SK-N-SH treated with all-trans-retinoic acid at 6 μM for 48 hours (cell line): ENCODE measurements around the gene SNX10.

Source experiments
- ARNTL ChIP-seq: fragments of 450-650 bp; formaldehyde crosslinking; IDR thresholded peaks from 2 replicates; pipeline ENCODE4 v1.5.0; 2020; ENCODE audit warnings: low read depth, mild to moderate bottlenecking, moderate library complexity, borderline replicate concordance
- BACH2 ChIP-seq: fragments of 250-450 bp; sonication (Bioruptor Pico); IDR thresholded peaks from 2 replicates; pipeline ENCODE4 v1.9.0; 2021; ENCODE audit warnings: mild to moderate bottlenecking, borderline replicate concordance
- CSDC2 ChIP-seq: fragments of 250-450 bp; sonication (Bioruptor Pico); IDR thresholded peaks from 2 replicates; pipeline ENCODE4 v1.5.0; 2020; ENCODE audit warnings: mild to moderate bottlenecking, moderate library complexity
- CSRNP3 ChIP-seq: fragments of 250-450 bp; sonication (Bioruptor Pico); IDR thresholded peaks from 2 replicates; pipeline ENCODE4 v1.5.1; 2021; ENCODE audit warnings: mild to moderate bottlenecking, moderate library complexity
- ISL1 ChIP-seq: fragments of 250-450 bp; sonication (Bioruptor Pico); IDR thresholded peaks from 2 replicates; pipeline ENCODE4 v2.1.2; 2022; ENCODE audit warnings: mild to moderate bottlenecking, moderate library complexity
- OSR1 ChIP-seq: fragments of 250-450 bp; sonication (Bioruptor Pico); IDR thresholded peaks from 2 replicates; pipeline ENCODE4 v1.8.0; 2022; ENCODE audit warnings: moderate library complexity, mild to moderate bottlenecking, inconsistent platforms
- RARB ChIP-seq: fragments of 250-450 bp; sonication (Bioruptor Pico); IDR thresholded peaks from 2 replicates; pipeline ENCODE4 v1.8.0; 2021; ENCODE audit warnings: mild to moderate bottlenecking, moderate library complexity
- TCF4 ChIP-seq: fragments of 250-450 bp; sonication (Bioruptor Pico); IDR thresholded peaks from 2 replicates; pipeline ENCODE4 v1.8.0; 2021; ENCODE audit warnings: mild to moderate bottlenecking, moderate library complexity, borderline replicate concordance
- TOX ChIP-seq: fragments of 250-450 bp; sonication (Bioruptor Pico); IDR thresholded peaks from 2 replicates; pipeline ENCODE4 v1.8.0; 2021; ENCODE audit warnings: mild to moderate bottlenecking, moderate library complexity, borderline replicate concordance
- ZC3H10 ChIP-seq: fragments of 250-450 bp; sonication (Bioruptor Pico); IDR thresholded peaks from 2 replicates; pipeline ENCODE4 v1.5.1; 2021; ENCODE audit warnings: mild to moderate bottlenecking, moderate library complexity
- ZFP3 ChIP-seq: fragments of 250-450 bp; sonication (Bioruptor Pico); IDR thresholded peaks from 2 replicates; pipeline ENCODE4 v1.5.0; 2020; ENCODE audit warnings: mild to moderate bottlenecking, moderate library complexity
- ZNF8 ChIP-seq: fragments of 450-650 bp; formaldehyde crosslinking; IDR thresholded peaks from 2 replicates; pipeline ENCODE4 v1.5.0; 2020; ENCODE audit warnings: mild to moderate bottlenecking, moderate library complexity
- TF ChIP-seq, protein P1 (sequence below): fragments of 250-450 bp; sonication (Bioruptor Pico); IDR thresholded peaks from 2 replicates; pipeline ENCODE4 v1.8.0; 2020; ENCODE audit warnings: mild to moderate bottlenecking, moderate library complexity, borderline replicate concordance

GRCh38 chr7:26378016-26378415 lies 86.4 kb downstream of the SNX10 start:
- TF ChIP-seq OSR1 (CRISPR knock-in tag) (no peak), RARB (CRISPR knock-in tag) (no peak), ZFP3 (CRISPR knock-in tag) (no peak), CSDC2 (CRISPR knock-in tag) (no peak), BACH2 (CRISPR knock-in tag) (no peak), ZNF8 (no peak), ISL1 (CRISPR knock-in tag) (no peak), TOX (CRISPR knock-in tag) (no peak), ZC3H10 (no peak), CSRNP3 (CRISPR knock-in tag) (no peak), TCF4 (CRISPR knock-in tag) (no peak), ARNTL (no peak)
- TF ChIP-seq, protein P1, sequence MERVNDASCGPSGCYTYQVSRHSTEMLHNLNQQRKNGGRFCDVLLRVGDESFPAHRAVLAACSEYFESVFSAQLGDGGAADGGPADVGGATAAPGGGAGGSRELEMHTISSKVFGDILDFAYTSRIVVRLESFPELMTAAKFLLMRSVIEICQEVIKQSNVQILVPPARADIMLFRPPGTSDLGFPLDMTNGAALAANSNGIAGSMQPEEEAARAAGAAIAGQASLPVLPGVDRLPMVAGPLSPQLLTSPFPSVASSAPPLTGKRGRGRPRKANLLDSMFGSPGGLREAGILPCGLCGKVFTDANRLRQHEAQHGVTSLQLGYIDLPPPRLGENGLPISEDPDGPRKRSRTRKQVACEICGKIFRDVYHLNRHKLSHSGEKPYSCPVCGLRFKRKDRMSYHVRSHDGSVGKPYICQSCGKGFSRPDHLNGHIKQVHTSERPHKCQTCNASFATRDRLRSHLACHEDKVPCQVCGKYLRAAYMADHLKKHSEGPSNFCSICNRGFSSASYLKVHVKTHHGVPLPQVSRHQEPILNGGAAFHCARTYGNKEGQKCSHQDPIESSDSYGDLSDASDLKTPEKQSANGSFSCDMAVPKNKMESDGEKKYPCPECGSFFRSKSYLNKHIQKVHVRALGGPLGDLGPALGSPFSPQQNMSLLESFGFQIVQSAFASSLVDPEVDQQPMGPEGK (CRISPR knock-in tag), result no peak
